HEK293 (cell line): Measurements from ENCODE around the gene RGL2.

Experiments
- CTCF ChIA-PET: fragments of 350-600 bp; formaldehyde crosslinking; extraction: SDS; loops from one replicate; lab custom pipeline; 2021; ENCODE audit warnings: antibody characterized with exemption; lab: Yijun Ruan, JAX
- POLR2A ChIA-PET: fragments of 300-600 bp; formaldehyde crosslinking; extraction: SDS; loops from one replicate; lab custom pipeline; 2020; ENCODE audit warnings: antibody characterized with exemption, inconsistent platforms; lab: Yijun Ruan, JAX
- H3K27ac ChIP-seq: fragments of 200-500 bp; sonication (Bioruptor generic); 2 replicates; pipeline ENCODE4 v1.5.1; 2014; ENCODE audit warnings: low read depth, low read length, control low read depth, inconsistent platforms; ENCODE audit errors: extremely low read depth
- H3K36me3 ChIP-seq, 2 experiments: fragments of 200-500 bp in 1 of 2; sonication (Bioruptor generic) in 1 of 2; 1 replicate in 1 of 2; 2 replicates in 1 of 2; pipeline ENCODE4 v1.5.1; 2014 to 2017; ENCODE audit warnings: inconsistent platforms in 2 of 2, low read length in 2 of 2; ENCODE audit not compliant: control insufficient read depth in 2 of 2, insufficient read depth in 1 of 2
- H3K4me1 ChIP-seq: fragments of 200-500 bp; sonication (Bioruptor generic); 2 replicates; pipeline ENCODE4 v1.5.1; 2014; ENCODE audit warnings: mild to moderate bottlenecking, low read length, inconsistent platforms; ENCODE audit not compliant: control insufficient read depth, insufficient read depth
- H3K4me3 ChIP-seq: 2 replicates; pipeline ENCODE4 v1.5.1; 2011; ENCODE audit warnings: low read depth, mild to moderate bottlenecking, control low read depth, low read length, moderate library complexity
- H3K9me3 ChIP-seq: fragments of 200-500 bp; sonication (Bioruptor generic); 2 replicates; pipeline ENCODE4 v1.5.1; 2014; ENCODE audit warnings: low read depth, low read length, inconsistent platforms; ENCODE audit not compliant: control insufficient read depth, insufficient read depth
- ATF2 ChIP-seq: fragments of 450-650 bp; formaldehyde crosslinking; IDR thresholded peaks from 2 replicates; pipeline ENCODE4 v1.5.1; 2016; ENCODE audit warnings: missing biosample characterization, missing genetic modification characterization, low read depth
- EGR2 ChIP-seq: fragments of 450-650 bp; formaldehyde crosslinking; IDR thresholded peaks from 2 replicates; pipeline ENCODE4 v1.5.1; 2016; ENCODE audit warnings: low read depth, missing biosample characterization, missing genetic modification characterization
- GLI2 ChIP-seq: fragments of 450-650 bp; formaldehyde crosslinking; IDR thresholded peaks from 2 replicates; pipeline ENCODE4; 2017; ENCODE audit warnings: missing biosample characterization, missing genetic modification characterization, low read depth, borderline replicate concordance
- MEIS1 ChIP-seq: sonication (generic); formaldehyde crosslinking; IDR thresholded peaks from 2 replicates; pipeline ENCODE4 v1.8.1; 2022; ENCODE audit warnings: missing genetic modification reagents, mild to moderate bottlenecking, borderline replicate concordance
- SP2 ChIP-seq: fragments of 450-650 bp; formaldehyde crosslinking; IDR thresholded peaks from 2 replicates; pipeline ENCODE4 v1.5.1; 2016; ENCODE audit warnings: missing biosample characterization, missing genetic modification characterization
- SP3 ChIP-seq: fragments of 450-650 bp; formaldehyde crosslinking; IDR thresholded peaks from 2 replicates; pipeline ENCODE4 v1.5.1; 2016; ENCODE audit warnings: missing biosample characterization, missing genetic modification characterization
- YY1 ChIP-seq: fragments of 450-650 bp; formaldehyde crosslinking; IDR thresholded peaks from 2 replicates; pipeline ENCODE4 v1.5.1; 2018; ENCODE audit warnings: missing biosample characterization, missing genetic modification characterization
- ZFP41 ChIP-seq: fragments of 450-650 bp; formaldehyde crosslinking; IDR thresholded peaks from 2 replicates; pipeline ENCODE4 v1.5.1; 2016; ENCODE audit warnings: missing biosample characterization, missing genetic modification characterization, borderline replicate concordance
- ZFP69B ChIP-seq: fragments of 450-650 bp; formaldehyde crosslinking; IDR thresholded peaks from 2 replicates; pipeline ENCODE4 v1.5.1; 2016; ENCODE audit warnings: missing biosample characterization, missing genetic modification characterization
- ZNF133 ChIP-seq: fragments of 450-650 bp; formaldehyde crosslinking; IDR thresholded peaks from 2 replicates; pipeline ENCODE4 v1.5.1; 2016; ENCODE audit warnings: missing biosample characterization, missing genetic modification characterization
- ZNF2 ChIP-seq: fragments of 450-650 bp; formaldehyde crosslinking; IDR thresholded peaks from 2 replicates; pipeline ENCODE4 v1.5.1; 2016; ENCODE audit warnings: missing biosample characterization, missing genetic modification characterization
- ZNF214 ChIP-seq: fragments of 450-650 bp; formaldehyde crosslinking; IDR thresholded peaks from 2 replicates; pipeline ENCODE4 v1.5.1; 2017; ENCODE audit warnings: missing biosample characterization, mild to moderate bottlenecking, missing genetic modification characterization, borderline replicate concordance
- ZNF335 ChIP-seq: fragments of 450-650 bp; formaldehyde crosslinking; conservative IDR thresholded peaks from 2 replicates; pipeline ENCODE4 v1.5.1; 2016; ENCODE audit warnings: missing biosample characterization, missing genetic modification characterization
- ZNF398 ChIP-seq: fragments of 450-650 bp; formaldehyde crosslinking; IDR thresholded peaks from 2 replicates; pipeline ENCODE4 v1.5.1; 2017; ENCODE audit warnings: missing biosample characterization, missing genetic modification characterization
- ZNF426 ChIP-seq: fragments of 450-650 bp; formaldehyde crosslinking; IDR thresholded peaks from 2 replicates; pipeline ENCODE4 v1.5.1; 2017; ENCODE audit warnings: missing biosample characterization, missing genetic modification characterization, mild to moderate bottlenecking, inconsistent platforms, moderate library complexity
- ZNF501 ChIP-seq: fragments of 450-650 bp; formaldehyde crosslinking; IDR thresholded peaks from 2 replicates; pipeline ENCODE4 v1.5.1; 2016; ENCODE audit warnings: missing biosample characterization, missing genetic modification characterization
- ZNF529 ChIP-seq: fragments of 450-650 bp; formaldehyde crosslinking; IDR thresholded peaks from 2 replicates; pipeline ENCODE4 v1.5.1; 2017; ENCODE audit warnings: missing genetic modification characterization, missing biosample characterization; ENCODE audit not compliant: insufficient replicate concordance
- ZNF561 ChIP-seq: fragments of 450-650 bp; IDR thresholded peaks from 2 replicates; pipeline ENCODE4 v1.5.1; 2018; ENCODE audit warnings: missing biosample characterization, missing genetic modification characterization, borderline replicate concordance
- ZNF621 ChIP-seq: fragments of 450-650 bp; formaldehyde crosslinking; IDR thresholded peaks from 2 replicates; pipeline ENCODE4 v1.5.1; 2017; ENCODE audit warnings: missing biosample characterization, missing genetic modification characterization
- ZNF654 ChIP-seq: fragments of 450-650 bp; formaldehyde crosslinking; IDR thresholded peaks from 2 replicates; pipeline ENCODE4 v1.5.1; 2016; ENCODE audit warnings: low read depth, missing biosample characterization, missing genetic modification characterization
- ZNF677 ChIP-seq: fragments of 450-650 bp; IDR thresholded peaks from 2 replicates; pipeline ENCODE4 v1.5.0; 2018; ENCODE audit warnings: missing biosample characterization, mild to moderate bottlenecking, missing genetic modification characterization, moderate library complexity
- ZNF792 ChIP-seq: fragments of 450-650 bp; formaldehyde crosslinking; IDR thresholded peaks from 2 replicates; pipeline ENCODE4 v1.5.1; 2016; ENCODE audit warnings: missing biosample characterization, missing genetic modification characterization
- ZNF830 ChIP-seq: fragments of 450-650 bp; IDR thresholded peaks from 2 replicates; pipeline ENCODE4 v1.5.0; 2018; ENCODE audit warnings: missing biosample characterization, missing genetic modification characterization, low read depth, mild to moderate bottlenecking, moderate library complexity
- ZSCAN16 ChIP-seq: fragments of 450-650 bp; formaldehyde crosslinking; IDR thresholded peaks from 2 replicates; pipeline ENCODE4 v1.5.1; 2016; ENCODE audit warnings: missing biosample characterization, missing genetic modification characterization
- ZSCAN5A ChIP-seq: fragments of 450-650 bp; formaldehyde crosslinking; IDR thresholded peaks from 2 replicates; pipeline ENCODE4 v1.5.1; 2016; ENCODE audit warnings: missing biosample characterization, missing genetic modification characterization
- TF ChIP-seq, protein P1 (sequence below): fragments of 450-650 bp; formaldehyde crosslinking; IDR thresholded peaks from 2 replicates; pipeline ENCODE4 v1.5.1; 2016; ENCODE audit warnings: missing biosample characterization, missing genetic modification characterization
- TF ChIP-seq, protein P2 (sequence below): fragments of 450-650 bp; formaldehyde crosslinking; IDR thresholded peaks from 2 replicates; pipeline ENCODE4 v1.5.1; 2017; ENCODE audit warnings: missing biosample characterization, missing genetic modification characterization

The RGL2 gene

DNA sequence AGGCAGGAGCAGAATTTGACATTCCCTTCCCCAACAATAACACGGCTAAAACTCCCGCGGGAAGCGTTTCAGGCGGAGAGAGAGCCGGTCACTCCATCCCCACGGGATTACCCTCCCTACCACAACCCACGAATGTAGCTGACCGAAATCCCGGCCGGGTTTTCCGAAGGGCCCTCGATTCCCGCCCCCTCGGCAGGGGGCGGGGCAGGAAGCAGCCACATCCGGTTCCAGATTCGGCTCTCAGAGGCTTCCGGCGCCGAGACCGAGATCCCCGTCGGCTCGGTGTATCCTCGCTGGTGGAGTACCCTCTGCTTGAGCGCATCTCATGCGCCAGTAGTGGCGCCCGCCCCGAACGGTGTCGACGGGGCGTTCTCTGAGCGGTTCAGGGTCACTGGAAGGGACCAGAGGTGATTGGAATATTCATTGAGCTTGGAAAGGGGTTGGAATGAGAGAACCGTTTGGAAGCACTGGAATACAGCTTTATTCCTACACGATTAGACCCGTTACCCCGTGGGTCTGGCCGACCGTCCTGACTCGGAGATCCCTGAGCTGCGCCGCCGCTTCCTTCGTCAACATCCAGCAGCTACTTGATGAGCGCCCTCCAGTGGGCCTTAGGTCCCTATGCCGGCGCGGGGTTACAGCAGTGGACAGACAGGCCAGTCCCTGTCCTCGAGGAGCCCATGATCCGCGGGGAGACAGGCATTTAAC lies 649 bp upstream of the RGL2 start:
- Histone ChIP-seq H3K36me3 (peaks cover 7 to 32% of the 10 kb centered on the region in 2 experiments; a peak in 2 of 3 replicates), H3K27ac (peak overlapping the region; percentile 91), H3K4me1 (no peaks in the 10 kb centered on the region), H3K9me3 (no peaks in the 10 kb centered on the region), H3K4me3 (peak overlapping the region; percentile 74)
- ChIA-PET POLR2A (interaction anchor here (0.6 to 3.6 kb wide), 23 partner anchors 8 to 328 kb away, joined by 3 to 57 read pairs (median 7); partner anchors contain the start of genes B3GALT4, PFDN6, PHF1 and RPS18), CTCF (interaction anchor here (0.7 to 1.9 kb wide), 19 partner anchors 10 to 269 kb away, joined by 3 to 53 read pairs (median 5); partner anchors contain the start of genes B3GALT4, PFDN6, TAPBP and WDR46)
- TF ChIP-seq ZNF677 (tag by site-specific recombination), result no peak
- no peak for TF ChIP-seq ZFP41 (tag by site-specific recombination)
- no peak for TF ChIP-seq ZNF621
- TF ChIP-seq, protein P1, sequence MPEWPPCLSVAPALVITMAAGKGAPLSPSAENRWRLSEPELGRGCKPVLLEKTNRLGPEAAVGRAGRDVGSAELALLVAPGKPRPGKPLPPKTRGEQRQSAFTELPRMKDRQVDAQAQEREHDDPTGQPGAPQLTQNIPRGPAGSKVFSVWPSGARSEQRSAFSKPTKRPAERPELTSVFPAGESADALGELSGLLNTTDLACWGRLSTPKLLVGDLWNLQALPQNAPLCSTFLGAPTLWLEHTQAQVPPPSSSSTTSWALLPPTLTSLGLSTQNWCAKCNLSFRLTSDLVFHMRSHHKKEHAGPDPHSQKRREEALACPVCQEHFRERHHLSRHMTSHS (tag by site-specific recombination), result no peak
- TF ChIP-seq MEIS1 (CRISPR knock-in tag), result no peak
- TF ChIP-seq ZNF501 (tag by site-specific recombination), result peak; percentile 80
- peak; percentile 90 for TF ChIP-seq SP2 (tag by site-specific recombination)
- TF ChIP-seq EGR2, result peak; percentile 59
- peak; percentile 95 for TF ChIP-seq SP3 (tag by site-specific recombination)
- no peak for TF ChIP-seq ZNF529
- TF ChIP-seq YY1, result no peak
- TF ChIP-seq ZNF398 (tag by site-specific recombination), result no peak; the same call in 1 of the 2 replicates
- no peak for TF ChIP-seq ZNF426
- TF ChIP-seq ZNF2 (tag by site-specific recombination), result peak; percentile 80
- TF ChIP-seq ZNF133, result no peak
- no peak for TF ChIP-seq ZNF214 (tag by site-specific recombination)
- TF ChIP-seq, protein P2, sequence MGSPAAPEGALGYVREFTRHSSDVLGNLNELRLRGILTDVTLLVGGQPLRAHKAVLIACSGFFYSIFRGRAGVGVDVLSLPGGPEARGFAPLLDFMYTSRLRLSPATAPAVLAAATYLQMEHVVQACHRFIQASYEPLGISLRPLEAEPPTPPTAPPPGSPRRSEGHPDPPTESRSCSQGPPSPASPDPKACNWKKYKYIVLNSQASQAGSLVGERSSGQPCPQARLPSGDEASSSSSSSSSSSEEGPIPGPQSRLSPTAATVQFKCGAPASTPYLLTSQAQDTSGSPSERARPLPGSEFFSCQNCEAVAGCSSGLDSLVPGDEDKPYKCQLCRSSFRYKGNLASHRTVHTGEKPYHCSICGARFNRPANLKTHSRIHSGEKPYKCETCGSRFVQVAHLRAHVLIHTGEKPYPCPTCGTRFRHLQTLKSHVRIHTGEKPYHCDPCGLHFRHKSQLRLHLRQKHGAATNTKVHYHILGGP, result no peak
- TF ChIP-seq ZNF830, result no peak
- no peak; the same call in 1 of the 2 replicates for TF ChIP-seq ZSCAN16 (tag by site-specific recombination)
- TF ChIP-seq ZNF335 (tag by site-specific recombination), result peak; percentile 74; the same call in 1 of the 2 replicates
- no peak for TF ChIP-seq ZNF792 (tag by site-specific recombination)
- TF ChIP-seq ZNF654, result peak; percentile 58
- no peak for TF ChIP-seq ATF2
- TF ChIP-seq ZNF561 (tag by site-specific recombination), result peak; percentile 89; the same call in 1 of the 2 replicates
- 0 out of 2 replicates have a peak, but pooled peaks have one; percentile 45 for TF ChIP-seq ZSCAN5A (tag by site-specific recombination)
- TF ChIP-seq GLI2 (tag by site-specific recombination), result no peak
- peak; percentile 29; the same call in 1 of the 2 replicates for TF ChIP-seq ZFP69B (tag by site-specific recombination)
